Islet of Langerhans (tissue), 1 donor: ENCODE measurements around the gene HSPD1.
"Not testable (repeated sequence)": the region's sequence is repeated elsewhere in the genome, so short reads cannot be mapped to it uniquely, and the experiment has no call there.

Source experiments
- FAIRE-seq: peaks from one replicate; lab custom pipeline; 2011; peaks lifted over from hg19 to GRCh38; lab: Jason Lieb, UNC

Gene HSPD1

DNA sequence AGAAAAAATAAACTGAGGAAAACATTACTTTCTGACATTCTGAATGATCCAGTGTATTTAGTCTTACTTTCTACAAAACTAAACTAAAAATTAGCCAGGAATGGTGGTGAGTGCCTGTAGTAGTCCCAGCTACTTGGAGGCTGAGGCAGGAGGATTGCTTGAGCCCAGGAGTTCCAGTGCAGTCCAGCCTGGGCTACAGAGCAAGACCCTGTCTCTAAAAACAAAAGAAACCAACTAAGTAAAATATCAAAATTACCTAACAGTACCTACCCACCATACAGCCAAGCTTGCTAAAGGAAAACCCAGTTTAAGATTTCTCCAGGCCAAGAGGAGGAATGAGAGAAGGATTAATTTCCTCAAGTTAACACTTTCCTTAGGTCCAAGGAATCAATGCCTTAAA, 2.9 kb downstream of the HSPD1 start:
- no peak for FAIRE-seq

DNA sequence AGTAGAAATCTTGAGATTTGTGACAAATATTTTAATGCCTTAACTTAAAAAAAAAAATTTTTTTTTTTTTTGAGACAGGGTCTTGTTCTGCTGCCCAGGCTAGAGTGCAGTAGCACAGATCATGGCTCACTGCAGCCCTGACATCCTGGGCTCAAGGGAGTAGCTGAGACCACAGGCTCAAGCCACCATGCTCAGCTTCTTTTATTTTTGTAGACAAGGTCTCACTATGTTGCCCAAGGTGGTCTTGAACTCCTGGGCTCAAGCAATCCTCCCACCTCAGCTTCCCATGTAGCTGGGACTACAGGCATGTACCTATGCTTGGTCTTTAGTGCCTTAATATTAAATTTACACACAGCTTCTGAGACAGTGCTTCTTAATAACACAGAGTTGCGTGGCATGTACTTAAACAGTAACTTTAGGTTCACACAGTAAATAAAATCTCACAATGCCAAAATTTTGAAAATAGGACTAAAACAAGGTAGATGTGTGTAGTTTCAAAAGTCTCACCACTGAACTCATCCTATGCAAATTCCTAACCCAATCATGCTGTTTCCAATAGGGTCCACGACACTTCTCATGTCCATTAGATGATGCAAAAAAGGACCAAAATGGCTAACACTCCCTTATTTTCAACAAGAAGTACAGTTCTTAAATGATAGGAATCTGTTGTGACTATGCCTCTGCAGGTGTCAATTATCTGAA, 4.1 kb downstream of the HSPD1 start:
- FAIRE-seq, result no peak

DNA sequence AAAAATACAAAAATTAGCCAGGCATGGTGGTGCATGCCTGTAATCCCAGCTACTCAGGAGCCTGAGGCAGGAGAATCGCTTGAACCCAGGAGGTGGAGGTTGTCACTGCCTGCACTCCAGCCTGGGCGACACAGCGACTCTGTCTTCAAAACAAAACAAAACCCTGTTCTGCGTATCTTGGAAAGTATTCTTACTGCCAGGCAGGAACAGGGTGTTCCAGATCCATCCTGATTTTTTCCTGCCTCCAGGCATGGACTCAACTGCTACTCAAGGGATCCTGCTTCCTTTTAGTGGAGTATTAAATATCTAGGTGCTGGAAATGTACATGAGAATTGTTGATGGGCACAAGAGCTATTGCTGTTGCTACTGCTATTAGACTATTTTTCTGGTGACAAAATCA, 12.3 kb downstream of the HSPD1 start:
- no peak for FAIRE-seq

DNA sequence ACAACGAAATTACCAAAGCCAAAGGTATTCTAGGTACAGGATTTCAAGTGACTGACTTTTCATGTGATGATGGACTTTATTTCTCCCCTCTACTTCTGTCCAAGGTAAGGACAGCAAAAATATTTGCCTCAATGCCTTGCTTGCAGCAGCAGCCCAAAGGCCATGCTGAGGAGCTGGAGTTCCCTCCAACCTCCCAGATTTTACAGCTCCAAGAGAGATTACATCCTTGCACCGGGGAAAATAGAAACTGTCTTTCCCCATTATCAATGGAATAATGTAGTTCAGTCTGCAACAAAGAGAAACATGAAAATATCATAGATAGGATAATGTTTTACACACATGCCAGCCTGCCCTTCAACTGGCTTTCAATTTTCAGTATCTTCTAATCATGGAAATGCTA, 13.5 kb downstream of the HSPD1 start:
- FAIRE-seq, result no peak

DNA sequence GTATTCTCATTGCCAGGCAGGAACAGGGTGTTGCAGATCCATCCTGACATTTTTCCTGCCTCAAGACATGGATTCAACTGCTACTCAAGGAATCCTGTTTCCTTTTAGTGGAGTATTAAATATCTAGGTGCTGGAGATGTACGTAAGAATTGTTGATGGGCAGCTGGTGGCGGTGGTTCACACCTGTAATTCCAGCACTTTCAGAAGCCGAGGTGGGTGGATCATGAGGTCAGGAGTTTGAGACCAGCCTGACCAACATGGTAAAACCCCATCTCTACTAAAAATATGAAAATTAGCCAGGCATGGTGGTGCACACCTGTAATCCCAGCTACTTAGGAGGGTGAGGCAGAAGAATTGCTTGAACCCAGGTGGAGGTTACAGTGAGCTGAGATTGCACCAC, 15.4 kb downstream of the HSPD1 start:
- not testable (repeated sequence) for FAIRE-seq

DNA sequence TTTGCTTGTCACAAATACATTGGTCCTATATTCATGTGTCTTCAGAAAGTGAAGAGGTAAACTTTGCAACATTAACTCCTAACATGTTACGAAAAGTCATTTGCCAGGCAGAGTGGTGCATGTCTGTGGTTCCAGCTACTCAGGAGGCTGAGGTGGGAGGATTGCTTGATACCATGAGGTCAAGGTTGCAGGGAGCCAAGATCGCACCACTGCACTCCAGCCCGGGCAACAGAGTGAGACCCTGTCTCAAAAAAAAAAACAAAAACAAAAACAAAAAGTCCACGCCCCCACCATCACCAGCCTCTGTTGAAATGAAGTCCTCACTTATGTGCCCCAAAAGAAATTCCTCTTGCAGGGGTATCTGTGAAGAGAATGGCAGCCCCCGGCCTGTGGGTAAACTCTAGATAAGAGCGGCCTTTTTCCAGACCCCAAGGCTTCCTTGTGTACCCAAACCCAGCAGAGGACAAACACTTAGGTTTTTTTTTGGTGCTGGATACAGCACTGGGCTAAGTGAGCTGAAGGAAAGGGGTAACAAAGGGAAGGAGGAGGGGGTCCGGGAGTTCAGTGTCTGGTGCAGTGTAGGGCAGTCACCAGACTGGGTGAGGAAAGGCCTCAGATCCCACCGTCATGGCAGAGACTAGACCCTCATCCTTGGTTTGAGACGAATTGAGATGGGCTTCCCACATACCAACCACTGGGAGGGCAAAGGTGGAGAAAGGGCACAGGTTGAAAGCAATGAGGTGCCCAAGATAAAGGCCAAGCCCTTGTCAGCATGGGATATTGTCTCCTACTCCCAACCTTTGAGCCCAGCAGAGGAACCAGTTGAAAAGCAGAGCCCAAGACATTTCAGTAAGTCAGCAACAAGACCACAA, 19.2 kb downstream of the HSPD1 start:
- FAIRE-seq, result no peak

DNA sequence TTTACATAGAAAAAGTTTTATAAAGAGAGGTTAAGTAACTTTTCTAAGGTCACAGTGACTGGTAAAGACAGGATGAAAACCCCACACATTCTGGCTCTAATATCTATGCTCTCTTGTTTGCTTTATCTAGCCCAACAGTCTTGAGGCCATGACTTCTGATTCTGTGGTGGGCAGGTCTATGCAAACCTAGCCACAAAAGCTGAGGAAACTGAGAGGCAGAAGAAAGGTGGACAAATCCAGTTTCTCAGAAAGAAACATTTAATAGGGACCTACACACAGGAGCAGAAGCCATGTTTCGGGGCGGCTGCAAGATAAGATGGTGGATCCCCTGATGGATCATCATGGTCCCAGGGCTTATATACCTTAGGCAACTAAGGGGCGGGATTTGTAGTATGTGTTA, 21.8 kb downstream of the HSPD1 start:
- FAIRE-seq, result no peak

DNA sequence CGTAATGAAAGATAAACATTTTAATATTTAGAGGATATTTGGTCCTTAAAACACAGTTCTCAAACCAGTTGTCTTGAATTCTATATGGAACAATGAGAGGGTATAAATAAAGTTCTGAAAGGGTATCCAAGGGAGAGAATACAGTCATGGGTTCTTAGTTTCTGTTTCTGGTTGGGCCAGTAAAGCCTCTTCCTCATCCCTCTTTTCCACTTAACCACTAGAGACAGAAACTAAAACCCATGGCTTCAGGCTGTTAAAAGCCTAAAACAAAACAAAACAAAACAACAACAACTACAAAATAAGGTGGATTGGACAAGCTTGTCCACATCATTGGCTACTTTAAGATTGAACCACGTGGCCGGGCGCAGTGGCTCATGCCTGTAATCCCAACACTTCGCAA, 27.5 kb downstream of the HSPD1 start:
- FAIRE-seq, result no peak

DNA sequence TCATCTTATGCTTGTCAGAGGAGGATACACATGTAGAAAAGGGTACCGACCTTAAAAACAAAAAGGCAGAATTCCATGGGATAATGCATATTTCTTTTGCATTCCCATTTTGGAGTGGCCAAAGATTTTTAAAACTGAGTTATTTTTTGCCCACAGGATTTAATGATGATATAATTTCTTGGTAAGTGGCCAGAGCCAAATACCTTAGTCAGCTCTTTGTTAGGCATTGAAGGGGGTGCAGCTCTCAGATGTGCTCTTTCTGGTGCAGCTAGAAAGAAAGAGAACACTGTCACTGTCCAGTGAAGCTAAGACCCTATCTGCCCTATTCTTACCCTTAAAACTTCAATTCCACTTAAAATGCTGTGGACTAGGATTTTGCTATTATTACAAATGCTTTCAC, 35.5 kb downstream of the HSPD1 start:
- no peak for FAIRE-seq

DNA sequence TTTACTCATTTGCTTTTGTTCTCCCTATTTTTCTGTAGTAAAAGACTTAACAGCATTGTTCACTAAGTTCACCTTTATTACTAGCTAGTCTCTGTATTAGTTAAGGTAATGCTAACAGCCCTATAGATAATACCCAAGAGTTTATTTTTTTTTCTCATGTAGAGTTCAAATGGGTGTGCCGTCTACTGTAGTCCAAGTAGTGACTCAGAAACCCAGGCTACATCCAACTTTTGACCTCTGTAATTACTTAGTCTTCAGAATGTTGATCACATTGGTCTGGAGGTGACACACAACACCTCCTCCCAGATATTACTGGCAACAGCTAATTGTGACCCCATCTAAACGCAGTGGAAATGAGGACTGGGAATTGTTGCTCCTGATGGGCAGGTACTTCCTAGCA, 38.6 kb downstream of the HSPD1 start:
- FAIRE-seq, result no peak

DNA sequence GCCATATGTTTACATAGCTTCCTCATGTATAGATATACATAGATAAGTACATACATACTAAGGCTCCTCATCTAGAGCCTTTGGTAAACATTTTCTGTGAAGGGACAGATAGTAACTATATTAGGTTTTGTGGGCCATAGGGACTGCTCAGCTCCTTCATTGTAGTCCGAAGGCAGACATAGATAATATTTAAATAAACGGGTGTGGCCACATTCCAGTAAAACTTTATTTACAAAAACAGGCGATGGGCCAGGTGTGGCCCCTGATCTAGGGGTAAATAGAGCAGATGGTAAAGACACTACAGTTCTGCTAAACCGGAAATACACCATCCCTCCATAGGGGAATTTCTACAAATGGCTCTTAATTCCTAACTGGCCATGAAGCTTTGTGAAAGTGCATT, 39.0 kb downstream of the HSPD1 start:
- FAIRE-seq, result no peak

DNA sequence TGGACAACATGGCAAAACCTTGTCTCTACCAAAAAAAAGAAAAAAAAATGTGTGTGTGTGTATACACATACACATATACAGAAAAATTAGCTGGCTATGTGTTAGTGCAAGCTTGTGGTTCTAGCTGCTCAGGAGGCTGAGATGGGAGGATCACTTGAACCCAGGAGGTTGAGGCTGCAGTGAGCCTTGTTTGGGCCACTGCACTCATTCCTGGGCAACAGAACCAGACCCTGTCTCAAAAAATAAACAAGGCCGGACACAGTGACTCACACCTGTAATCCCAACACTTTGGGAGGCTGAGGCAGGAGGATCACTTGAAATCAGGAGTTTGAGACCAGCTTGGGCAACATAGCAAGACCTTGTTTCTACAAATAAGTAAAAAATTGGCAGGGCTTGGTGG, 44.2 kb downstream of the HSPD1 start:
- no peak for FAIRE-seq

DNA sequence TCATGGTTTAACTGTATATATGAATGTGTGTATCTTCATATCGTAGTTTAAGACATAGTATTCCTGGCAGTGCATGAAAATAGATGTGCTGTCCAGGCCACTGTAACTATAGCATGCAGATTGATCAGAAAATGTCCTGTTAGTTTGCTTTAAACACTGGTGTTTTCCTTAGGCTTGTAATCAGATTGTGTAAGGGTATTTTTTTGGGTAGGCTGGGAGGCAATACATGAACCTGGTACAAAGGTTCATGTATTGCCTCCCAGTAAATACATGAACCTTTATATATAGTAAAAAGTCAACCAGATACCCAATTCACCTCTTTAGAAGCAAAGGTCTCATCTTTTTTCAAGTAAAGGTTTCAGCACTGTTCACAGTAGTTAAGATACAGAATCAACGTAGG, 44.7 kb downstream of the HSPD1 start:
- no peak for FAIRE-seq

DNA sequence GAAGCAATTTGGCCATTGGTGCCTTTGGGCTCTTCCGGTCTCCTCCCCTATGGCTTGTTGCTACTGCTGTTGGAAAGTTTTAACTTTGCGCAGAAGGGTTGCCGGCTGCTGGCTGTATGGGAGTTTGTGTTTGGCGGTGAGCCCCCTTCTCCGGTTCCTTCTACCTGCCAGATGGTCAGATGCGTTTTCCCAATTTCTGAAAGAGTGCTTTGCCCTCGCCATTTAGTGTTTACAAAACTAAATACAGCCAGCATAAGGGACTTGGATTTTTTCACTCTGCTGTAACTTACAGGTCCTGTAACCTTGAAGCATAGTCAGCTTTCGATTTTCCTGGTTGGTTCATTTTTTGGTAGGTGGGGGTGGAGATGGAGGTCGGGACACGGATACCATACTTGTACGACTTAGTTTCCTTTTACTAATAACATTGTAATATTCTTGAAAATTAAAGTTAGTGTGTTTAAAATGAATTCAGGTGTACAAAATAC, 45.7 kb downstream of the HSPD1 start:
- no peak for FAIRE-seq

DNA sequence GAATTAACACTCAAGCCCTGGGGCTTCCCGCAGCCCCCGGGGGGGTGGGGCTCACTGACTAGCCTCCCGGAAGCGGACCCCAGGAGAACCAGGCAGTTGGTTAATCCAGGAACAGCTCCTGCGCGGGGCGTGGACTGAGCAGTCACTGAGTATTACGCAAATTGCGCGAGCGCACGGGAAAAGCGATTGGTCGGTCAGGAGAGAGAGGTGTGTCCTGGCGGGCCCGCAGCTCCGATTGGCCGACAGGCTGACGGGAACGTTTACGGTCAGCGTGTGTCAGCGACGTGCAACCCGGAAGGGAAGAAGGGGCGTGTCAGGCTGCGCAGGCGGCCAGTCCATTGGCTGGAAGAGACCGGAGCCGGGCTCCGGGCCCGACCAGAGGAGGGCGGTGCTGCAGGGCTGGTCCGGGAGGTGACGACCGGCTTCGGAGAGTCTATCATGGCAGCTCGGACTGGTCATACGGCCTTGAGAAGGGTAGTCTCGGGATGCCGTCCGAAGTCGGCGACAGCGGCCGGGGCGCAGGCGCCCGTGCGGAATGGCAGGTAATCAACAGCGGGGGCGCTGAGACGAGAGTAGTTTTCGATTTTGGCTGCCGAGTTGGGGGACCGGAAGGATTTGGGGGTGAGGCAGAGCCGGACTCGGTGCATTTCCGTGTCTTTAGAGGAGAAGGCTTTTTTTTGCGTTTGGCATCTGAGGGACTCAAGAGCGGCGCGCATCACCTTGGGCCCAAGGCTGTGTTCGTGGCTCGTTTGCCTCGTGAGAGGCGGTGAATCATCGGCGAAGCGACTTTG, 46.3 kb downstream of the HSPD1 start, which contains the start of gene COQ10B:
COQ10B (plus strand) TSS at position 430 of the 791 bp plus-strand sequence; CDS start at position 439, 9 bp downstream.
- FAIRE-seq, result peak; percentile 66

DNA sequence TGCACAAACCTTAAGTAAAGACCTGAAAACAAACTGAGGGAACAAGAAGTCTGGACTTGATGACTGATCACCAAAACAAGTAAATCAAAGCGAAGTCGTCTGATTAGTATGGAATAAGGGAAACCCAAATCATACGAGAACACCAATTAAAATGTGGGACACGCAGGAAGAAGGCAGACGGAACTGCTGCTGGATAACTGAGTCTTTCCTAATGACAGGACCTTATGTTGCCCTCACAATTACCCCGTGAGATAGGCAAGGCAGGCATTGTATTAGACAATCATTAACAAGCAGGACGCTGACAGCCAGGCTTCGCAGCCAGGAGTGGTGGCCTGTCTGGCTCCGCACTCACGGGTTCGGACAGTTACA, 46.9 kb downstream of the HSPD1 start:
- no peak for FAIRE-seq

DNA sequence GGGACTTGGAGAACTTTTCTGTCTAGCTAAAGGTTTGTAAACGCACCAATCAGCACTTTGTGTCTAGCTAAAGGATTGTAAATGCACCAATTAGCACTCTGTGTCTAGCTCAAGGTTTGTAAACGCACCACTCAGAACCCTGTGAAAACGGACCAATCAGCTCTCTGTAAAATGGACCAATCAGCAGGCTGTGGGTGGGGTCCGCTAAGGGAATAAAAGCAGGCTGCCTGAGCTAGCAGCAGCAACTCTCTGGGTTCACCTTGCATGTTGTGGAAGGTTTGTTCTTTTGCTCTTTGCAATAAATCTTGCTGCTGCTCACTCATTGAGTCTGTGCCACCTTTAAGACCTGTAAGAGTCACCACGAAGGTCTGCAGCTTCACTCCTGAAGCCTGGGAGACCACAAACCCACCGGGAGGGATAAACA, 48.7 kb downstream of the HSPD1 start:
- FAIRE-seq, result not testable (repeated sequence)

DNA sequence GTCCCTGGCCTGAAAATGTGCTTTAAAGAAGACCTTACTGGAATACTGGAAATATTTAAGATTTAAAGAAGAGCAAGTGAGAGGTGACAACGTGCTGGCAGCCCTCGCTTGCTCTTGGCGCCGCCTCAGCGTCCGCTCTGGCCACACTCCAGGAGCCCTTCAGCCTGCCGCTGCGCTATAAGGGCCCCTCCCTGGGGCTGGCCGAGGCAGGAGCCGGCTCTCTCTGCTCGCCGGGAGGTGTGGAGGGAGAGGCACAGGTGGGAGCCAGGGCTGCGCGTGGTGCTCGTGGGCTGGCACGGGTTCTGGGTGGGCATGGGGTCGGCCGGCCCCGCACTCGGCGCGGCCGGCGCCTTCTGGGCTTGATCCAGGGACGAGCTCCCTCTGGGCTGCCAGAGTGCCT, 49.2 kb downstream of the HSPD1 start:
- no peak for FAIRE-seq

DNA sequence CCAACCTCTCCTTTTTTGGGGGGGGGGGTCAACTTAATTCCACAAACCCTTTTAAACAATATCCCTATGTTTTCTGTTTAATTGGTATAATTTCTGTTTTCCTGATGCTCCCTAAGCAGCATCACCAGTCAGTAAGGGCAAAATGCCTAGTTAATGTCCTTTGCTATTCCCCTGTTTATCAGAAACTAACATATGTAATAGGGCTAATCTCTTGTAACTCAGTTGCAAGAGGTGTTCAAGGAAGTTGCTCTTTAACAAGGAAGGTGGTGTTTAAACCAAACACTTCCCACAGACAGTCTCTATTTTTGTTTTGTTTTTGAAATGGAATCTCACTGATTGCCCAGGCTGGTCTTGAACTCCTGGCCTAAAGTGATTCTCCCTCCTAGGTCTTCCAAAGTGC, 52.8 kb downstream of the HSPD1 start:
- no peak for FAIRE-seq

DNA sequence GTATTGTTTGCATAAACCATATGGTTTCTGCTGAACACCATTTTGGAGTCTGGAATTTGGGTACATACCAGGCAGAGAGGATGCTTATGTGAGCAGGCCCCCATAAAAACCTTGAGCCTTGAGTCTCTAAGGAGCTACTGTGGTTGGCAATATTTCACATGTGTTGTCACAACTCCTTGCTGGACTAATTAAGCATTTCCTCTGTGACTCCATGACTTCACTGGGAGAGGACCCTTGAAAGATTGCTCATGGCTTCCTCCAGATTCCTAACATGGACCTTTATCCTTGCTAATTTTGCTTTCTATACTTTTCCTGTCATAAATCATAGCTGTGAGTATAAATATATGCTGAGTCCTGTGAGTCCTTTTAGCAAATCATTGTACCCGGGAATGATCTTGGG, 53.9 kb downstream of the HSPD1 start:
- no peak for FAIRE-seq

DNA sequence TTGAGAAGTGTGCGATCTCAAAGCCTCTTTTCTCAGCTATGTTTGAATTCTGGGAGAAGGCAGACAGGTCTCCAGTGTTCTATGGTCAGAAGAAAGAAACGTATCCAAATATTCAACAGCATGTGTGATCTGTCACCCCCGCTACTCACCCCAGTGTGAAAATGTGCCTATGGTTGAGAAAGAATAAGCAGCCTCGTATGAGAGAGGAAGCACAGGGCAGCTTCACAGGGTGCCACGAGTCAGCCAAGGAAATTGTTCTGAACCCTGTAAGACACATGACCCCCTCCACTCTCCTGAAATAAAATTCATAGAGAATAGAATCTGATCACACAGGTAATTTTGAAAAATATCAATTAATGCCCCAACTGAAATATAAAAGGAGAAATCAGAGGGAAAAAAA, 56.8 kb downstream of the HSPD1 start:
- no peak for FAIRE-seq

DNA sequence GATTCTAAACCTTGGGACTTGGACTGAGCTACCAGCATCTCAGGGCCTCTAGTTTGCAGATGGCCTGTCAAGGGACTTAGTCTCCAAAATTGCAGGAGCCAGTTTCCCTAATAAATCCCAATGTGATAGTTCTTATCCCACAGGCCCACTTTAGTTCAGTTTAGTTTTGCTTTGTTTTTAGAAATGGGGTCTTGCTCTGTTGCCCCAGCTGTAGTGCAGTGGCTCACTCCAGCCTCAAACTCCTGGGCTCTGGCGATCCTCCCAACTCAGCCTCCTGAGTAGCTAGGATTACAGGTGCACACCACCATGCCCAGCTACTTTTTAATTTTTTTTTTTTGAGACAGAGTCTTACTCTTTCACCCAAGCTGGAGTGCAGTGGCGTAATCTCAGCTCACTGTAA, 62.3 kb downstream of the HSPD1 start:
- FAIRE-seq, result no peak
